Measurements from ENCODE around the gene SAE1.
"Not testable (repeated sequence)": the region's sequence is repeated elsewhere in the genome, so short reads cannot be mapped to it uniquely, and the experiment has no call there.

SAE1 gene

DNA sequence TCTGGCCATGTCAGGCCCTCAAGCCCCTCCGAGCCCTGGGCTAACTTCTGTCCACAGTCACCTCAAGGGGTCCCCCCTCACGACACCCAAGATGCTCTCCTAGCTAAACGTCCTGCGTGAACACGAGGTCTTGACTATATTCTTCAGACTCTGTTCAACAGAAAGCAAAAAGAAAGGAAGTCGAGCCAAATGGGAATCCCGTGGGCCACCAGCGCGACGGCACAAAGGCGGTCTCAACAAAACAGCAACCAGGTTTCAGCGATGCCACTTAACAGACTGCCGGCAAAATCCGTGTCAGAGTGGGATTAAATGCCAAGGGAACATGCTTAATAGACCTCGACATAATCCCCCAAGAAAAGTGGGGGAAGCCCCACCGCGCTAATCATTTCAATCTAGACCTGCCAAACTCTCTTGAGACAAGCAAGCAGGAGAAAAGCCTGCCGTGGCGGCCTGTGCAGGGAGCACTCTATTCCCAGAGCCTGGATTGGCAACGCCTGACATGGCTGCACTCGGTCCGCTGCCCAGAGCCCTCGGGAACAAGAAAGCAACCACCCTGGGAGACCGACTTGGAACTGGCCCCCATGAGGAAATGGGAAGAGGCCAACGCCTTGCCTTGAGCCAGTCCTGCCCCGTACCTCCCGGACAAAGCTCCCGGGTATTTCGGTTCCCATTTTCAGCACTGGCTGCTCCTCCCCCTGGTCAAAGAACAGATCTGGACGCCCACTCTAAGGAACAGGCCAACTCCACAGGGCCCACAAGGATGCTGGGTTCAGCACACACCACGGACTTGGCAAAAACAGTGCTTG lies 33.0 kb upstream of the SAE1 start:
- H3K27ac Mint-ChIP-seq, result peak overlapping the region; percentile 76

DNA sequence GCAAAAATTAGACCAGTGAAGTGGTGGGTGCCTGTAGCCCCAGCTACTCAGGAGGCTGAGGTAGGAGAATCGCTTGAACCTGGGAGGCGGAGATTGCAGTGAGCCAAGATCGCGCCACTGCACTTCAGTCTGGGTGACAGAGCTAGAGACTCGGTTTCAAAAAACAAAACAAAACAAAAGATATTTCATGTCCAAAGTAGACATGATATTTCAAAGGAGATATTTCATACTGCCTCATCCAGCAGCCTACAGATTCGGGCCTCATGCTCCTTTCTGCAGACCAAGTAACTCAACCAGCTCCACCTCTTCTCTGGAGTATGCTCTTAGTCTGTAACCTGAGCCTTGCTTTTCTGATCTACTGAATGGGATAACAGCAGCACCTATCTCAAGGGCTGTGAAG lies 32.0 kb upstream of the SAE1 start:
- H3K36me3 Mint-ChIP-seq (ENCODE audit: low read depth), result peaks cover 43% of the 10 kb centered on the region
- H3K4me3 Mint-ChIP-seq, result no peak overlapping the region
- no peaks in the 10 kb centered on the region for H3K27me3 Mint-ChIP-seq
- intact Hi-C loops (cut with micrococcal nuclease), result loop anchor here (2.0 kb wide), 1 partner anchor 14 kb away; the partner anchor contains the start of gene ZC3H4
- no peaks in the 10 kb centered on the region for H3K9me3 Mint-ChIP-seq
- H3K27ac Mint-ChIP-seq, result peak overlapping the region; percentile 76
- H3K4me1 Mint-ChIP-seq (ENCODE audit: low read depth), result peaks cover 90% of the 10 kb centered on the region

More for the DNA sequence above, 33.0 kb upstream of the SAE1 start:
- intact Hi-C loops (cut with micrococcal nuclease), result loop anchor here (2.0 kb wide), 1 partner anchor 15 kb away; the partner anchor contains the start of gene ZC3H4
- Mint-ChIP-seq H3K9me3 (no peaks in the 10 kb centered on the region), H3K27me3 (no peaks in the 10 kb centered on the region), H3K4me3 (peak overlapping the region; percentile 54), H3K4me1 (ENCODE audit: low read depth) (peaks cover 83% of the 10 kb centered on the region), H3K36me3 (ENCODE audit: low read depth) (peaks cover 51% of the 10 kb centered on the region)

GRCh38 chr19:47099576-47100050 lies 31.0 kb upstream of the SAE1 start:
- Mint-ChIP-seq H3K27ac (peak overlapping the region; percentile 76), H3K9me3 (no peaks in the 10 kb centered on the region), H3K4me3 (no peak overlapping the region), H3K27me3 (no peaks in the 10 kb centered on the region), H3K4me1 (ENCODE audit: low read depth) (peaks cover 80% of the 10 kb centered on the region), H3K36me3 (ENCODE audit: low read depth) (peaks cover 36% of the 10 kb centered on the region)
- intact Hi-C loops (cut with micrococcal nuclease), result loop anchor here (2.0 kb wide), 1 partner anchor 13 kb away; the partner anchor contains the start of gene ZC3H4

GRCh38 chr19:47100290-47100689 lies 30.3 kb upstream of the SAE1 start:
- Mint-ChIP-seq H3K4me3 (no peak overlapping the region), H3K9me3 (no peaks in the 10 kb centered on the region), H3K4me1 (ENCODE audit: low read depth) (peaks cover 77% of the 10 kb centered on the region), H3K36me3 (ENCODE audit: low read depth) (peaks cover 41% of the 10 kb centered on the region), H3K27ac (no peak overlapping the region), H3K27me3 (no peaks in the 10 kb centered on the region)
- intact Hi-C loops (cut with micrococcal nuclease), result no loop called here

DNA sequence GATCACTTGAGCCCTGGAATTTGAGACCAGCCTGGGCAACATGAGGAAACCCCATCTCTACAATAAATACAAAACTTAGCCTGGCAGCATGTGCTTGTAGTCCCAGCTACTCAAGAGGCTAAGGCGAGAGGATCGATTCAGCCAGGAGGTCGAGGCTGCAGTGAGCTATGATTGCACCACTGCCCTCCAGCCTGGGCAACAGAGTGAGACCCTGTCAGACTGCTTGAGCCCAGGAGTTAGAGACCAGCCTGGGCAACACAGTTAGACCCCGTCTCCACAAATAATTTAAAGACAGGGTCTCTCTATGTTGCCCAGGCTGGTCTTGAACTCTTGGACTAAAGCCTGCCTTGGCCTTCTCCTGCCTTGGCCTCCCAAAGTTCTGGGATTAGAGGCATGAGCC lies 29.5 kb upstream of the SAE1 start:
- intact Hi-C loops (cut with micrococcal nuclease); H3K9me3 Mint-ChIP-seq; H3K27ac Mint-ChIP-seq; H3K27me3 Mint-ChIP-seq; H3K4me3 Mint-ChIP-seq: not testable (repeated sequence)
- Mint-ChIP-seq H3K4me1 (ENCODE audit: low read depth) (peaks cover 77% of the 10 kb centered on the region), H3K36me3 (ENCODE audit: low read depth) (peaks cover 46% of the 10 kb centered on the region)

DNA sequence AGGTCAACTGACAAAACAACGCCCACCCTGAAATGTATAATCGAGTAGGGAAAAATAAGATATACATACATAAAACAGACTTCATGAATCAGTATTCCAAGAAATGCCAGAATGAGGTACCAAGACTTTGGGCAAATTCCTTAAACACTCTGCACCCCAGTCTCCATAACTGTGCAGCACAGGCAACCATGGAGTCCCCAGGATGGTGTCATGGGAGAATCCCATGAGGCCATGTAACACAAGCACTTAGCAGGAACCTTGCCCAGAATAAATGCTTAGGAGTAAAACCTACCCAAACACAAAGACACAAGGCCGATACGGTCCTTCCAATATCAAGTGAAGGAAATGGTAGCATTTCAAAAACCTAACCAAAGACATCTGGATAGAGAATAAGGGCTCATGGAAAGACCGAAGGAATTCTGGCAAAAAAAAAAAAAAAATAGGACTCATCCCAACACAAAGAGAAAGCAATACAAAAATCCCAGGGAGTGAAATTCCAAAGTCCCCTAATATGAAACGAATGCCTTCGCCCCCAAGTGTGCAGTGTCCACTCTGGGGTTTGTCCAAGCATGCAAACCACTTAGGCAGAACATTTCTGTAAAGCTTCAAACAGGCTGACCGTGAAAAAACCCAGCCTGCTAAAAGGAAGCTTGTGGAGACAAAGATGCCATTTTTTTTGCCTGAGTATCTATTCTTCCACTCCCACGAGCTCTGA lies 28.1 kb upstream of the SAE1 start:
- intact Hi-C loops (cut with micrococcal nuclease), result no loop called here
- peaks cover 75% of the 10 kb centered on the region for H3K4me1 Mint-ChIP-seq (ENCODE audit: low read depth)
- H3K36me3 Mint-ChIP-seq (ENCODE audit: low read depth), result peaks cover 38% of the 10 kb centered on the region
- no peak overlapping the region for H3K4me3 Mint-ChIP-seq
- no peaks in the 10 kb centered on the region for H3K27me3 Mint-ChIP-seq
- H3K27ac Mint-ChIP-seq, result peak overlapping the region; percentile 67
- no peaks in the 10 kb centered on the region for H3K9me3 Mint-ChIP-seq

DNA sequence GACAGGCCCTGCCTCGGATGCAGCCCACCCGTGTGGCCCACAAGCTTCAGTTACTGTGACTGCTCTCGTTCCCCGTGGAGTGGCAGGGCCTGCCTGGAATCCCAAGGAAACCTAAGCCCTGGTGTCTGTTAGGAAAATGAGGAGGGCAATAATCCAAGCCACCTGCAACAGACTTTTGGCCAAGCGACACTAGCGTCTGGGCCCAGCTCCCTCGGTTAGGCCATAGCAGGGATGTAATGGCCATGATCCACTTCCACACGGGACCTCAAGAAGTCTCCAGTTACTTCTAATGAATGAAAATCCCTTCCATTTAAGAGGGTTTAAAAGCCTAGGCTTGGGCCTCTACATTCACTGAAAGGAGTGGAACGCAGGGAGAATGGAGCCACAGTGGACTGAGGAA lies 26.0 kb upstream of the SAE1 start:
- H3K27ac Mint-ChIP-seq, result no peak overlapping the region
- H3K9me3 Mint-ChIP-seq, result no peaks in the 10 kb centered on the region
- peaks cover 43% of the 10 kb centered on the region for H3K36me3 Mint-ChIP-seq (ENCODE audit: low read depth)
- H3K27me3 Mint-ChIP-seq, result no peaks in the 10 kb centered on the region
- intact Hi-C loops (cut with micrococcal nuclease), result no loop called here
- H3K4me1 Mint-ChIP-seq (ENCODE audit: low read depth), result peaks cover 75% of the 10 kb centered on the region
- no peak overlapping the region for H3K4me3 Mint-ChIP-seq

GRCh38 chr19:47105874-47106273 lies 24.8 kb upstream of the SAE1 start:
- Mint-ChIP-seq H3K4me1 (ENCODE audit: low read depth) (peaks cover 73% of the 10 kb centered on the region), H3K27me3 (no peaks in the 10 kb centered on the region), H3K27ac (peak overlapping the region; percentile 100), H3K9me3 (no peaks in the 10 kb centered on the region), H3K36me3 (ENCODE audit: low read depth) (peaks cover 45% of the 10 kb centered on the region), H3K4me3 (no peak overlapping the region)
- intact Hi-C loops (cut with micrococcal nuclease), result no loop called here

DNA sequence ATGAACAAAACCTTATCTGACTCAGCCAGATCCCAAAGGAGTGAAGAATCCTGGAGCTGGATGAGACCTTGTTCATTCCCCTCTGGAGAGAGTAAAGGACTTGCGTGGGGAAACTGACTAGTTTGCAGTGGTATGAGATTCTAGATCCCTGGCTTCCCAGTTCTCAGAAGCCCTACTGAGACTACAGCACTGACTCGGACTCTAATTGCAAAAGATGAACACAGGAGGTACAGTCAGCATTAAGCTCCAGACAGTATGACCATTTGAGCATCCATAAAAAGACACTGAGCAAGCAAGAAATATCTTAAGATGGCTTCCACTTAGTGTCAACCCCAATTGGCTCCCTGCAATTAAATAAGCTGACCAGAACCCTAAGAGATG lies 23.8 kb upstream of the SAE1 start:
- no peak overlapping the region for H3K4me3 Mint-ChIP-seq
- H3K27me3 Mint-ChIP-seq, result no peaks in the 10 kb centered on the region
- intact Hi-C loops (cut with micrococcal nuclease), result no loop called here
- H3K27ac Mint-ChIP-seq, result peak overlapping the region; percentile 100
- H3K9me3 Mint-ChIP-seq, result no peaks in the 10 kb centered on the region
- peaks cover 70% of the 10 kb centered on the region for H3K4me1 Mint-ChIP-seq (ENCODE audit: low read depth)
- peaks cover 53% of the 10 kb centered on the region for H3K36me3 Mint-ChIP-seq (ENCODE audit: low read depth)

DNA sequence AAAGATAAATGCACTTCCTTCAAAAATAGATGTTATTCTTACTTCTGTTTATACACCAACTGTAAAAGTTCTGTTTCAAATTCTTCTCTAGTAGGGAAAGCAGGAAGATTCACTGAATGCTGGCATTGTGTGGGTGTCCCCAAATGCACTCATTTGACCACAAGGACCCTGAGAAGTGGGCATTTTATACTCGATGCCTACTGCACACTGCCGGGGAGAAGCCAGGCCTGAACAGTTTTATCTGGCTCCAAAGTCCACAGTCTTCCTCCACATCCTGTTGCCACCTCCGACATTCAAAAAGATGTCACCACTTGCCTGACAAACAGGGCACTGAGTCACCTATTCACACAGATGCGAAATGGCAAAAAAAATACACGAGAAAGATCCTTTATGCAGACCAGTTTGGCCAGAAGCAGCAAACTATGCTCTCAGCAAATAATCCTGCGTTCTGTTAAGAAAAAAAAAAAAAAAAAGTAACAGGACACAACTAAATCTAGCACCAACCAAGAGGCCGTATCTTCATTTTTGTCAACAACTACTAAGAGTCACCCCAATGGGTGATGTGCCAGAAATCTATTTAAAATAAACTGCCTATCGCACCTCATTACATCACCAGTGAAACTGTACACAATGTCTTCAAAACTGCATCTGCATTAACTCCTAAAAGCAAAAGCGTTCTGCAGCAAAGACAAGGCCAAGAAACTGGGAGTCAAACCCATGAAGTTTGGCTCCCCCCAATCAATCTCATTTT lies 23.3 kb upstream of the SAE1 start:
- H3K4me3 Mint-ChIP-seq, result peak overlapping the region; percentile 13
- H3K36me3 Mint-ChIP-seq (ENCODE audit: low read depth), result peaks cover 51% of the 10 kb centered on the region
- peaks cover 64% of the 10 kb centered on the region for H3K4me1 Mint-ChIP-seq (ENCODE audit: low read depth)
- no peaks in the 10 kb centered on the region for H3K27me3 Mint-ChIP-seq
- intact Hi-C loops (cut with micrococcal nuclease), result no loop called here
- no peaks in the 10 kb centered on the region for H3K9me3 Mint-ChIP-seq
- H3K27ac Mint-ChIP-seq, result peak overlapping the region; percentile 100

- Mint-ChIP-seq H3K27me3 (no peaks in the 10 kb centered on the region), H3K36me3 (ENCODE audit: low read depth) (peaks cover 50% of the 10 kb centered on the region), H3K4me1 (ENCODE audit: low read depth) (peaks cover 57% of the 10 kb centered on the region), H3K27ac (peak overlapping the region; percentile 100), H3K4me3 (no peak overlapping the region), H3K9me3 (no peaks in the 10 kb centered on the region)
- intact Hi-C loops (cut with micrococcal nuclease), result no loop called here
These were observed 22.5 kb upstream of the SAE1 start for GRCh38 chr19:47107953-47108746.

DNA sequence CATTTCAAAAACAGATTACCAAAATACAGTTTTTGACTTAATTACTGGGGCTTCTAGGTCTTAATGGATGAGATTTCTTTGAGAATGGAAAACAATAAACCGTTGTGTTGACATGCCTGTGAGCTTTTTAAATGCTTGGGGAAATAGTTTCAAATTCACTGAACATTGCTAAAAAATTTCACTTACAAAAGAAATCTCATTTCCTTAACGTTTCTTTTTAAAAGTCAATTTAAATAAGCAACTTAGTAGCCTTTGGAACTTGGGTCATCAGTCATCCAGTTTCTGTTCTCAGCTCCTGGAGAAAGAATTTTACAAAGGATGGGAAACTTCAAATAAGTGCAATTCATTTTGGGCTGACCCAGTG lies 21.5 kb upstream of the SAE1 start:
- intact Hi-C loops (cut with micrococcal nuclease), result no loop called here
- H3K27ac Mint-ChIP-seq, result peak overlapping the region; percentile 100
- H3K36me3 Mint-ChIP-seq (ENCODE audit: low read depth), result peaks cover 57% of the 10 kb centered on the region
- H3K4me3 Mint-ChIP-seq, result peak overlapping the region; percentile 99
- no peaks in the 10 kb centered on the region for H3K27me3 Mint-ChIP-seq
- peaks cover 64% of the 10 kb centered on the region for H3K4me1 Mint-ChIP-seq (ENCODE audit: low read depth)
- H3K9me3 Mint-ChIP-seq, result no peaks in the 10 kb centered on the region
